Loucy (cell line): ENCODE data around the gene FRAS1.

ENCODE experiments used
- EZH2phosphoT487 ChIP-seq: fragments of 200-600 bp; IDR thresholded peaks from 2 replicates; pipeline ENCODE4 v1.6.1; 2018; ENCODE audit warnings: antibody characterized with exemption, mild to moderate bottlenecking, moderate library complexity, borderline replicate concordance
- TF ChIP-seq, protein P1 (sequence below): fragments of 200-600 bp; sonication (generic); conservative IDR thresholded peaks from 2 replicates; pipeline ENCODE4 v1.5.1; 2014; ENCODE audit warnings: mild to moderate bottlenecking, antibody characterized with exemption, low read length

DNA sequence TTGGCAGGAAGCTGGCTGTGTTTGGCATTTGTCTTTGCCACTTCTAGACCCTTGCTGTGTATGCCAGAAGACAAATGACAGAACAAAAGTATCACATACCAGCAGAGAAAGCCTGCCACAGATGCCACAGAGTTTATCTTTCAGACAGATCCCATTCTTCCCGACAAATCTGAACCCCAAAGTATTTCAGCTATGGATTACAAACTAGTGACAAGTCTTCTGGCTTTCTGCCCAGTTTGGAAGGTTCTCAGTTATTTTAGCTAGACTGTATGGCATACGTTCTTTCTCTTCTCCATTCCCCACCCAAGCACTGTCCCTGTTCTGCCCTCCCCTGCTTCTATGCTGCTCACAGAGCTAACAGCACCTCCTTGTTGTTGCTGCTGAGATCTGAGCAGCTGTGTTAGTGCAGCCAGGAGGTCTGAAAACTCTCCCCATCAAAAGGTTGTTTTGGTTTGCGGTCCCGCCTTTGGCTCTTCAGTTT, 236.7 kb downstream of the FRAS1 start:
- TF ChIP-seq, protein P1, sequence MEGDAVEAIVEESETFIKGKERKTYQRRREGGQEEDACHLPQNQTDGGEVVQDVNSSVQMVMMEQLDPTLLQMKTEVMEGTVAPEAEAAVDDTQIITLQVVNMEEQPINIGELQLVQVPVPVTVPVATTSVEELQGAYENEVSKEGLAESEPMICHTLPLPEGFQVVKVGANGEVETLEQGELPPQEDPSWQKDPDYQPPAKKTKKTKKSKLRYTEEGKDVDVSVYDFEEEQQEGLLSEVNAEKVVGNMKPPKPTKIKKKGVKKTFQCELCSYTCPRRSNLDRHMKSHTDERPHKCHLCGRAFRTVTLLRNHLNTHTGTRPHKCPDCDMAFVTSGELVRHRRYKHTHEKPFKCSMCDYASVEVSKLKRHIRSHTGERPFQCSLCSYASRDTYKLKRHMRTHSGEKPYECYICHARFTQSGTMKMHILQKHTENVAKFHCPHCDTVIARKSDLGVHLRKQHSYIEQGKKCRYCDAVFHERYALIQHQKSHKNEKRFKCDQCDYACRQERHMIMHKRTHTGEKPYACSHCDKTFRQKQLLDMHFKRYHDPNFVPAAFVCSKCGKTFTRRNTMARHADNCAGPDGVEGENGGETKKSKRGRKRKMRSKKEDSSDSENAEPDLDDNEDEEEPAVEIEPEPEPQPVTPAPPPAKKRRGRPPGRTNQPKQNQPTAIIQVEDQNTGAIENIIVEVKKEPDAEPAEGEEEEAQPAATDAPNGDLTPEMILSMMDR: 0 out of 2 replicates have a peak, but pooled peaks have one; percentile 9
- TF ChIP-seq EZH2phosphoT487: no peak
